ENCODE data around the gene CRHR2.
A peak's percentile ranks its signal among the peaks of the same experiment; 100 is the strongest.

The CRHR2 gene

GRCh38 chr7:30698481-30698880 is 16.2 kb upstream of the CRHR2 start (continued):
- no peak for TF ChIP-seq GLI2 (tag by site-specific recombination; IDR thresholded peaks at IDR 0.05; ENCODE audit: borderline replicate concordance, low read depth)

GRCh38 chr7:30697719-30698460 is 15.6 kb upstream of the CRHR2 start:
- ChIA-PET POLR2A (interaction anchor here (0.6 kb wide), 1 partner anchor 11 kb away, joined by 3 read pairs; no protein-coding TSS in a partner anchor), CTCF (interaction anchor here (0.8 to 1.3 kb wide), 2 partner anchors 16 to 27 kb away, joined by 4 to 5 read pairs; partner anchors contain the start of gene CRHR2)
- H3K4me1 ChIP-seq (ENCODE audit: control insufficient read depth, insufficient read depth, low read length), result no peaks in the 10 kb centered on the region
- no peaks in the 10 kb centered on the region for H3K36me3 ChIP-seq (ENCODE audit: control insufficient read depth in 2 of 2, insufficient read depth in 1 of 2, low read length in 2 of 2)
- no peaks in the 10 kb centered on the region for H3K9me3 ChIP-seq (ENCODE audit: control insufficient read depth, insufficient read depth, low read depth, low read length)
- TF ChIP-seq ZFHX2 (tag by site-specific recombination; conservative IDR thresholded peaks at IDR 0.05) (peak; percentile 65), TCF7L2 (IDR thresholded peaks at IDR 0.05; ENCODE audit: borderline replicate concordance, low read depth, low read length) (no peak), ZBTB49 (tag by site-specific recombination; IDR thresholded peaks at IDR 0.05; ENCODE audit: low read depth) (no peak), KLF1 (tag by site-specific recombination; IDR thresholded peaks at IDR 0.05) (0 out of 2 replicates have a peak, but pooled peaks have one; percentile 18), EGR2 (tag by site-specific recombination; IDR thresholded peaks at IDR 0.05; ENCODE audit: low read depth) (peak; percentile 43)
- no peak overlapping the region for H3K27ac ChIP-seq (ENCODE audit: extremely low read depth, low read depth, low read length)
- no peak overlapping the region for H3K4me3 ChIP-seq (ENCODE audit: low read depth, low read length)

GRCh38 chr7:30694774-30695721 is 12.8 kb upstream of the CRHR2 start:
- Histone ChIP-seq H3K4me3 (ENCODE audit: low read depth, low read length) (no peak overlapping the region), H3K36me3 (ENCODE audit: control insufficient read depth in 2 of 2, insufficient read depth in 1 of 2, low read length in 2 of 2) (no peaks in the 10 kb centered on the region), H3K27ac (ENCODE audit: extremely low read depth, low read depth, low read length) (no peak overlapping the region), H3K9me3 (ENCODE audit: control insufficient read depth, insufficient read depth, low read depth, low read length) (no peaks in the 10 kb centered on the region), H3K4me1 (ENCODE audit: control insufficient read depth, insufficient read depth, low read length) (no peaks in the 10 kb centered on the region)
- ChIA-PET CTCF (interaction anchor here (0.6 to 1.0 kb wide), 3 partner anchors 10 to 124 kb away, joined by 3 to 4 read pairs (median 3); no protein-coding TSS in a partner anchor), POLR2A (no interaction called here)
- TF ChIP-seq ZNF830 (tag by site-specific recombination; IDR thresholded peaks at IDR 0.05; ENCODE audit: low read depth) (no peak), EGR2 (tag by site-specific recombination; IDR thresholded peaks at IDR 0.05; ENCODE audit: low read depth) (peak; percentile 59)

GRCh38 chr7:30694218-30694745 is 12.0 kb upstream of the CRHR2 start:
- TF ChIP-seq KLF10 (tag by site-specific recombination; IDR thresholded peaks at IDR 0.05) (no peak), MEIS1 (CRISPR knock-in tag; IDR thresholded peaks at IDR 0.05; ENCODE audit: borderline replicate concordance) (no peak), ZNF433 (tag by site-specific recombination; IDR thresholded peaks at IDR 0.05; ENCODE audit: low read depth) (no peak), PRDM1 (tag by site-specific recombination; IDR thresholded peaks at IDR 0.05) (no peak), GLI2 (tag by site-specific recombination; IDR thresholded peaks at IDR 0.05; ENCODE audit: borderline replicate concordance, low read depth) (no peak), ZNF473 (tag by site-specific recombination; IDR thresholded peaks at IDR 0.05) (no peak), ZNF280C (tag by site-specific recombination; IDR thresholded peaks at IDR 0.05) (no peak), ZNF529 (tag by site-specific recombination; IDR thresholded peaks at IDR 0.05; ENCODE audit: insufficient replicate concordance) (no peak), ZSCAN4 (tag by site-specific recombination; IDR thresholded peaks at IDR 0.05) (no peak), ZNF558 (tag by site-specific recombination; IDR thresholded peaks at IDR 0.05) (no peak), ZNF274 (IDR thresholded peaks at IDR 0.05; ENCODE audit: low read length) (no peak), ZNF274 (tag by site-specific recombination; IDR thresholded peaks at IDR 0.05; ENCODE audit: borderline replicate concordance) (no peak), ZNF837 (tag by site-specific recombination; IDR thresholded peaks at IDR 0.05) (no peak), ZBTB48 (tag by site-specific recombination; IDR thresholded peaks at IDR 0.05) (no peak), ZNF76 (tag by site-specific recombination; IDR thresholded peaks at IDR 0.05; ENCODE audit: borderline replicate concordance, low read depth) (no peak)
- Histone ChIP-seq H3K4me3 (ENCODE audit: low read depth, low read length) (no peak overlapping the region), H3K27ac (ENCODE audit: extremely low read depth, low read depth, low read length) (no peak overlapping the region), H3K9me3 (ENCODE audit: control insufficient read depth, insufficient read depth, low read depth, low read length) (no peaks in the 10 kb centered on the region), H3K36me3 (ENCODE audit: control insufficient read depth in 2 of 2, insufficient read depth in 1 of 2, low read length in 2 of 2) (no peaks in the 10 kb centered on the region), H3K4me1 (ENCODE audit: control insufficient read depth, insufficient read depth, low read length) (no peaks in the 10 kb centered on the region)
- ChIA-PET POLR2A (no interaction called here), CTCF (interaction anchor here (0.6 to 0.7 kb wide), 2 partner anchors 10 to 82 kb away, joined by 3 read pairs; no protein-coding TSS in a partner anchor)

All from HEK293 (cell line).